Dedifferentiated amniotic fluid mesenchymal stem cell (primary cell): ENCODE data around the gene FOXG1.

Experiments
- DNase-seq: peaks from one replicate; pipeline ENCODE4 v3.0.0-alpha.2; 2016; ENCODE audit errors: extremely low spot score

FOXG1 gene

DNA sequence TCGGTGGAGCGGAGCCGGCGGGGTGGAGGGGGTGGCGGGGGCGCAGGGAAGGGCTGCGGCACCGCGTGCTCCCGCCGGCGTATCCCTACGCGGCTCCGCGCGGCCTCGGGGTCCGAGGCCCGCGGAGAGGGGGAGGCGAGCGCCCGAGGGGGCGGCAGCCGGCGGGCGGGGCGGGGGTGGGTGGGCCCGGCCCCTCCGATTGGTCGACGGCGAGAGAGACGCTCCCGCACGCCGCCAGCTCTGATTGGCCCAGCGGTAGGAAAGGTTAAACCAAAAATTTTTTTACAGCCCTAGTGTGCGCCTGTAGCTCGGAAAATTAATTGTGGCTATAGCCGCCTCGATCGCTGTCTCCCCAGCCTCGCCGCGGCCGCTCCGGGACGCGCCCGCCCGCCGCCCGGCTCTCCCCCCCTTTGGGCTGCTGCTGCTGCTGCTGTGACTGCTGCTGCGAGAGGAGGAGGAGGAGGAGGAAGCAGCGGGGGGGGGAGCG, at the start of gene FOXG1:
FOXG1 (plus strand) TSS at position 319 of the 487 bp plus-strand sequence. CDS start 493 bp downstream, outside the sequence.
- no peak for DNase-seq

DNA sequence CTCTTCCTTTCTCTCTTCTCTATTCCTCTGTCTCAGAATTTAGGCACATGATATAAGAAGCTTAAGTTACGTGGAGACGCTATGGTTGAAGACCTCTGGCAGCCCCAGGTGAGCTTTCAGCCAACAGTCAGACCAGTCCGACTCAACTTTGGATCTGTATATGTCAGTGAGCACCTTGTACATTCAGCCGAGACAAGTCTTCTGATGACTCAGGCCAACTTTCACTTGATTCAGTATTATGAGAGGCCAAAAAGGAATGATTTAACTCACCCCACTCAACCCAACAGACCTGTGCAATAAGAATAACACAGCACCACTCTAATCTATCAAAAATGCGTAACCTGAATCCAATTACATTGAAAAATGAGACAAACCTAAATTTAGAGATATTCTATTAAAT, 47.5 kb upstream of the FOXG1 start:
- DNase-seq = no peak

DNA sequence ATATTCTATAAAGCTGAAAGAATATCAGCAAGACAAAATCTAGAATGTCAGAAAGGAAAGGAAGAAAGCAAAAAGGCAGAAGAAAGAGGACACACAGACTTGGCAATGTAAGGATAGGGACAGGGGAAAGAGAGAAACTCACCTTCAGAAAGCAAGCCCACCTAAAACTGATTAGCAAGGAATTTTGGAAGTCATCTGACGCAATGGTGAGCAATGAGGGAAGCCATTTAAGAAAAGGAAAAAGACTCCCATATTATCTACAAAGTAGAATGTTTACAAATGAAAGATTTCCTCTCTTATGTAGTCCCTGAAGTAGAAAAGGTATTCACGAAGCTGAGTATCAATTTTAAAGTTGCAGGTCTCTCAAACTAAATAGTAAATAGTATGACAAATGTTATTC, 35.2 kb upstream of the FOXG1 start:
- no peak for DNase-seq

DNA sequence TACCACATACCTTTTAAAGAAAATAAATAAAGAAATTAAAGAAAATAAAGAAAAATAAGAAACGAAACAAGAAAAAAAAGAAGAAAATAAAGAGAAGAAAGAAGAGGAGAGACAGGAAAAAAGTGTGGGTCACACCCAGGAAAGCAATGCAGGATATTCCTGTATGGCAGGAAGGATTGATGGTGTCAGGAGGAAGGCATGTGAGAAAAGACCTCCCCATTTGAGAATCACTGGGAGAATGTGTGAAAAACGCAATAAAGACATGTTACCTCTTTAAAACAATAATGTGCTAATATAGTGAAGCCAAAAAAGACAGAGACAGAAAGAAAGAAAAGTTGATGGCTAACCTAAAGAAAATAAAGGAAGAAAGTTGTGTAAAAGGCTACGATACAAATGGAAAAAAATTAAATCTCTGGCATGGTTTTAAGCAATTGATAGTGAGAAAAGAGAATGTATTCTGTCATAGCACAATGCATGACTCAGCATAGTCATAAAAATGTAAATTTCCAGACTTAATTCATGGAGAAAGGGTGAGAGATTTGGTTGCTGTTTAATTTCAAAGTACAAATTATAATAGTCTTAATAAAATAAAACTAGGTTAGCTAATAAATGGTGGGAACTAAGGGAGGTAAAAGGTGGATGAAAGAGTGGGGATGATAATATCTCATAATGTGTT, 24.3 kb upstream of the FOXG1 start:
- no peak for DNase-seq

DNA sequence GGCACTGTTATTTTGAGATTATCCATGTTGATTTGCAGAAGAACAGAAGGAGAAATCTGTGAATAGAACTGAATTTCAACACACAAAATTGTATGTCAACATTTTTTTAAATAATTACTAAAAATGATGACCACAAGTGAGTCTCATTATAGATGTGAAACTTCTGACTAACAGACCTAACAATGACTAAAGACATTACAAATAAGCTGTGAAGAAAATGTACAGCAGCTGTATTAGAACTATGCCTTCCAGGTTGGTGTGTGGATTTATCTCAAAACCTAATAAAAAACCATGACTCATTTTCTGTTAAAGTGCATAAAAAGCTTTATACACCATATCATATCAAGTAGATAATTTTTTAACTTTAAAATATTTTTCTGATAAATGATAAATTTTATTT, 22.5 kb upstream of the FOXG1 start:
- DNase-seq = no peak

DNA sequence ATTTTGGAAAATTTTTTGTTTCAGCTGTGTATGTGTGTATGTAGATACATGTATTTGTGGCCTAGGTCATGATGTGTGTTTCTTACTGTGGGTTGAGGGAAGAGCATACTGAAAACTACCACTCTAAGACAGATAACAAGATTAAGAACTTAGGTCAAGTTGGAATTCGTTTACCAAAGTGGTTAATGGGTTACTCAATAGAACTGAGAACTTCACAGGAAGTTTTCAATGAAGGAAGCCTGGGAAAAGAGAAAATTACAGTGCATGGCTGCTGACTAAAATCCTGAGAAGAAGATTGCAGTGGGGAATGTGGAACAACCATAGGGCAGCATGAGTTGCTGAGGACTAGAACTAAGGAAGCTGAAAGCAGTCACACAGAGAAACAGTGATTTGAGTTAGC, 21.4 kb upstream of the FOXG1 start:
- no peak for DNase-seq

DNA sequence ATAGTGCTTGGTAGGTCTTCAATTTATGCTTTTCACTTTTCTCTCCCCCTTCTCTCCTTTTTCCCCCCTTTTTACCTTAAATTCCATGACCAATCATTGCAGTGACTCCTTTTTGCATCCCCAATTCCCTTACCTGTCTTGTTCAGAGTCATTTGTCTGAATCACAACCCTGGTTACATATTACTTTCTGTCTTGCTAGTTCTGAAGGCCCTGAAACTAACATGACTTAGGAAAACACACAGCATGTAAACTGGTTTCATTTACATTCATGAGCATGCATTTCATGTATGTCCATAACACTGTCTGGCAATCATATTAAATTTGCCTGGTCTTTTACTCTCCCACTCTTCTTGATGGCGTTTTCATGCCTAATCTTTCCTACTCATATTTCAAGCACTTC, 20.3 kb upstream of the FOXG1 start:
- DNase-seq = no peak

DNA sequence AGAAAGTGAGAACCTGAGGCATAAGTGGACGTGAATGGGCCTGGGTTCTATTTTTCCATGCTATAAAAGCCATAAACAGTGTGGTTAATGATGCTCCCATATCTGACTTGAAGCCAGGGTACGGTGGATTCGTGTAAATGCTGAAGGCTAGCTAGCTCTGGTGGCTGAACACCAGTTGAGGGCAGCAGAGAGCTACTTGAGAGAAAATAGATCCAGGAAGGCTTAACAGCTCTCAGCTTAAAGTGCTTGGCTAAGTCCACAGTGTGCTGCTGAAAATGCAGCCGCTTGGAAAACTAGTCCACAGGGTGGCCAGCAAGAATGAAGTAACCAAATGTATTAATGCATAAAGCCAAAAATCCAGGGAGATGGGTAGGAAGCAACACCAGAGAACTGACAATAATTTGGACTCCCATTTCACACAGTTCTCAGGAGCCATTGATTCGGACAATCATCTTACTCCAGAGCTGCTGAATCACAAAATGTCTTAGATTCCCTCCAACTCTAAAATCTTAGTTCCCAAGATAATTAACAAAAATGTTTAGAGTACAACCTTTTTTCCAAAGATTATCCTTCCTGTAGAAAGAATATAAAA, 15.0 kb upstream of the FOXG1 start:
- DNase-seq = peak; percentile 69

DNA sequence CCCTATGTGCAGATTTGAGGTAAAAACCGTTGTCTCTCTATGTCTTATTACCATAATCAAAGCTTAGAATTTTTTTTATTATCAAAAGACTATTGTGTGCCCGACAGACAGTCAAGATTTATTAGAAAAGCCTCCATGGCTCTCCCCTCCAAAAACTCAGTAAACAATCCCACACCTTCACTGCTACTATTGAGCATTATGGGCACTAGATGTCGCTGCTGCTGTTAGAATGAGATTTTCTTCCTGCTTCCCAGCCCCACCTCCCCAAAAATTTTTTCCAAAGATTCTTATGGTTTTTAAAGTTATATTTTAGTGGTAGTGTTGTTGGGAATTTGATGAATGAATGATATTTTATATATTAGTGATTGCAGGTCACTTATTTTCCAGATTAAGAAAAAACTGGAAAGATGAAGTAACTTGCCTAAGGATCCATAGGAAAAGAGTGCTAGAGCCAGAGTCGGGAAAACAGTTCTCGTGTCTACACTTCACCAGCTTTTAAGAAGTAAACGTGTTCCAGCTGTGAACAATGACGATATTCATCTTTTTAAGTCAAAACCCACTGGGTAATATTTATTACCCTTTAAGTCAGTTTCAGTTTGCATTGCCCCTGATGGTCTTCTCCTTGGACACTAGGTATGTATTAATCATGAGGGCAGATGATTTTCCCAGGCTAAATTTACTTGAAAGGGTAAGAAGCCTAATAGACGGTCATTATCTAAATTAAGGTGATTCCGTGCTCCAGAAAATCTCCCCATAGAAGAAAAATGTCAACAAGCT, 12.2 kb upstream of the FOXG1 start:
- DNase-seq = peak; percentile 51

DNA sequence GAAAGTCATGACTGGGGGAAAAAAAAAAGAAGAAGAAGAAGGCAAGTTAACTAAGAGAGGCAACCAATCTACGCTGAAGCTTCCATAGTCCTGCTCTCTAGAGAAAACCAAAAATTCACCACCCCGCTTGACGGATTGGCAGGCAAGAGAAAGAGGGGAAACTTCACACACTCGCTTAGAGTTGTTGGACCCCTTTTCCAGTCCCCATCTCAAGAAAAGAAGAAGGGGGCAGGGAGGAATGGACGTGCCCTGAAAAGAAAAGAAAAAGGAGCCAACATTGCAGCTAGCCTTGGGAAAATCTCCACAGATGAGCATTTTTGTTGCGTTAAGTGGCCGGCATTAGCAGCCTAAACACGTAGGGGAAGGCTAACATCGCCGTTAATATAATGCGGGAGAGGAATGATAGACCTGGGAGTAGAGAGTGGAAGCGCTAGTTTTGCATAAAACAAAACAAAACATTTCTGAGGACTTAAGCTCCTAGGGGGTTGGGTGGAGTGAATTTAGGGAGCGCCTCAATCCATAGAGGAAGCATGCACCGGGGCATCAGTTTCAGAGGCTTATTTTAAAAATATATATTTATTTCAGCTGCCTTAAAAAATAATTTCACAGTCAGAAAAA, 11.3 kb upstream of the FOXG1 start:
- DNase-seq = no peak

DNA sequence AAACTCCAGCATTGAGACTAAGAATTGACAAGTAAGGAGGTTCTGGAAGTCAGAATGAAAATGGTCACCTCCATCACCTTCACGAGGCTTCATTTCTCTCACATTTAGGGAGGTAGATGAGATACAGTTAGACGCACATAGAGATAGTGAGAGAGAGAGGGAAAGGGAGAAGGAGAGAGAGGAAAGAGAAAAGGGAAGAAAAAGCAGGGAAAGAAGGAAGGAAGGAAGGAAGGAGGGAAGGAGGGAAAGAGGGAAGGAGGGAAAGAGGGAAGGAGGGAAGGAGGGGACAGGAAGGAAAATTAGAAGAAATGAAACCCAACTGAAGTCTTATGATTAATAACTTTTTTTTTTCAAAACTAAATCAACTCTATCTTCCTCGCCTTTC, 10.7 kb upstream of the FOXG1 start:
- DNase-seq = no peak

DNA sequence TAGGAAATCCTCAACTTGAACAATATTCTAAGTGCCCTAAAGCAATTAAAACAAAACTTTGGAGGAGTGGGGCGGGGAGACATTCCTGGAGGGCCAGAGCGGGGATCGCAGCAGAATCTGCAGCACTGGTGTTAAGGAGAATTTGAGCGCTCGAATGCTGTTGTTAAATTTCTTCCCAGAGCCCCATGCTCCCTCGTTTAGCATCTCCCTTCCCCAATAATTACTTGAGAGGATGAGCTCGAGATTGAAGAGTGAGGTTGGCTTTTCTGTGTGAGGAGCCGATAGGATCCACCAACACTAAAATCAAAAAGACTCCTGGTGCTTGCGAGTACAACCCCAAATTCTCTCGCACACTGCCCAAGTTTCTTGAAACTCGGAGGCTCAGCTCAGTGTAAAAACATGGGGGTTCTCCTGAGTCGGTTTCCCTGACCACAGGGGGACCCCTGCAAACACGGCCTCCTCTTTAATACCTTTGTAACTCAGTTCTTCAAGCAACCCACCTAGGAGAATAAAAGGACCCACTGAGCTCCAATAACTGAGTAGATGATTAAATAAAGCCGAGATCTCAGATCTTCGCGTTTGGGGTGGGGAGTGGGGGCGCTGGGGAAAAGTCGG, 10.2 kb upstream of the FOXG1 start:
- DNase-seq = no peak

DNA sequence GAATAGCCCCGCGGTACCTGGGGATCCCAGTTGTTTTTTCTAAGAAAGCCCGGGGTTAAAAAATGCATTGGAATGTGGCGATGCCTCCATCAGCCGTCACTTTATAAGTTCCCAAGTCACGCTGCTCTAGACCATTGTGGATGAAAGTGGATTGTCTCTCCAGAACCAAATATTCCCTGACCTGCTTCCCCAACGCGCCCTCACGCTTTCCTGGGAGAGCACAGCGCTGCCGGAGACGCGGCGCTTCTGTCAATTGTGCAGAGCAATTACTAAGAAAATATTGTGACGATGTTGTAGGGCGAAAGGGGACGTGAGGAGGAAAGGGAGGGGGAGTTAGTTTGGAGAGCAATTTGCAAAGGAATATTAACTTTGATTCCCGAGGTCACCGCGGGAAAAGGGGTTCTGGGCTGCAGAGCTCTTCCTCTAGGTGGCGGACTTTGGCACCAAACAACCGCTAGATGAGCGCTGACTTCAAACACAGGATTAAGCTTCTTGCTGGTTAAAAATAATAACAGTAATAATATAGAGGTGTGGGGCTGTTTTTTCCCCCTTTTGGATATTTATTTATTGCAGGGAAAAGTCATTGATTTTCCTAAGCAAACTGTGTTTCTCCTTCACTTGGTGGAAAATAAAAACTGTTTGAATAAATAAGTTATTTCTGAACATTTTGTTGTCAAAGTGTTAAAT, 9.6 kb upstream of the FOXG1 start:
- DNase-seq = no peak

DNA sequence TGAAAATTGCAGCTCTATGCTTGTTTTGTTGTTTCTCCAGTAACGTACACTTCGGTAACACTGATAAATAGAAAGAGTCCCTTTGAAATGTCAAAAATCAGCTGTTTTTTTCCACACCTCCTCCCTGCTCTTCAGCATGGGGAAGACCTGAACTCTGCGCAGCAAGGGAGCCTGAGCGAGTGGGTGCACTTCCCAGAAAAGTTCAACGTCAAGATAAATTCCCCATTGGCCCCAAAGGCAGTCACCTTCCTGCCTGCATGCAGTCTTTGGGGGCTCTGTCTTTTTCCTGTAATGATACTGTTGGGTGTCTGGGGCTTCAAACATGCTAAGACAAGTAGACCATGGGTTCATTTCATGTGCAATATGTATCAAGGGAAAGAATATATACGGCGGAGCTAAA, 8.8 kb upstream of the FOXG1 start:
- no peak for DNase-seq

DNA sequence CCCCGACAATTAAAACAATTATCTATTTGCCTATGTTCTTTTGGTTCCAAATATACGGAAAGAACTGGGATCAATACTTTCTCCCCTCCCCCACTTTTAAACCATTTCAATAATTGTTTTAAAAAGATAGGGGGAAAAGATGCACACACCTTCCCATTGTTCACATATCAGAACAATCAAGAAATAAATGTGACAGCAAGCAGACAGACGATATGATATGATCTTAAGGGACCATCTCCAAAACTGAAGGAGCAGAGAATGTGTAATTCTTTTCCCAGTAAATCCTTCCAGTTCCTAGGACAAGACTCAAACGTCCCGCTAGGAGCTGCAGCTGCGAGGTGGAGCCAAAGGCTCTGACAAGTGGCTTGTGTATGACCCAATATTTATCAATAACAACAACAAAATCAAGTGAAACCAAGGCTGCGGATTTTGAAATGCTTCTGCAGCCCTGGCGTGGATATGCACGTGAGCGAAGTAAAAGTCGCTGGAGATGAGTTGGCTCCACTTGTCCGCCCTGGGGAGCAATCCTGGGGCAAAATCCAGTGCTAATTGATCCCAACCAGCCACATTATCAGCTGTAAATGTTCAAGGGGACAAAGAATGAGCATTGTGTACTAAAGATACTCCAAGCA, 8.2 kb upstream of the FOXG1 start:
- no peak for DNase-seq

DNA sequence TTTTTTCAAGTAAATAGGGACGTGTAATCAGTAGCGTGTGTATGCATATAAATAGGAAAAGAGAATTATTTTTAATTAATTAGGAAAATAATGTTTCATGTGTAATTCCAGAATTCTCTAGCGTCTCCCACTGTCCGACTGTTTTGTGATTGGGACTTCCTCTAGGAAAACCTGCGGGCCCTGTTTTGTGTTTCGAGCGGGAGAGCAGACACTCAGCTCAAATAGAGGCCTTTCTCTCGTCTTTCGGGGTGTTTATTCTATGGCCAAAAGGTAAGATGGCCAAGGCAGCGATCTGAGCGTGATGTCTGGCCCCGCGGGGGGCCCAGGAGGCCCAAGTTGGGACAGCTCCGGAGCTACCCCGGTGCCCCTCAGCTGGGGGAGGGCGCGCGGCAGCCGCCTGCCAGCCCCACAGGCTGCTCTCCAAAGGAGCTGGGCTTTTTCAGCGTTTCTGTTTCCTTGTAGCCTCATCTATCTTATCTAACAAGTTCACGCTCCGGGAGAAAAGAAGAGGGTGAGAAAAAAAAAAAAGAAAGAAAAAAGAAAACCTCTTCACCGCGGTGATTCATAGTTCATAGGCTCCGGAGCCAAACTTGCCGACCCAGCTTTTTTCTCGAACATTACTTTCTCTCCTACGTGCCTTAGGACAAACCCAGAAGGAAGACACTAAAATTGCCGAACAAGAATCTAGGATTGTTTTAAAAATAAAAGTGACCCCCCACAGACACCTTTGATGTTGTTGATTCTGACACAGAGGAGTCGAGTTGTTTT, 7.5 kb upstream of the FOXG1 start:
- DNase-seq = no peak

DNA sequence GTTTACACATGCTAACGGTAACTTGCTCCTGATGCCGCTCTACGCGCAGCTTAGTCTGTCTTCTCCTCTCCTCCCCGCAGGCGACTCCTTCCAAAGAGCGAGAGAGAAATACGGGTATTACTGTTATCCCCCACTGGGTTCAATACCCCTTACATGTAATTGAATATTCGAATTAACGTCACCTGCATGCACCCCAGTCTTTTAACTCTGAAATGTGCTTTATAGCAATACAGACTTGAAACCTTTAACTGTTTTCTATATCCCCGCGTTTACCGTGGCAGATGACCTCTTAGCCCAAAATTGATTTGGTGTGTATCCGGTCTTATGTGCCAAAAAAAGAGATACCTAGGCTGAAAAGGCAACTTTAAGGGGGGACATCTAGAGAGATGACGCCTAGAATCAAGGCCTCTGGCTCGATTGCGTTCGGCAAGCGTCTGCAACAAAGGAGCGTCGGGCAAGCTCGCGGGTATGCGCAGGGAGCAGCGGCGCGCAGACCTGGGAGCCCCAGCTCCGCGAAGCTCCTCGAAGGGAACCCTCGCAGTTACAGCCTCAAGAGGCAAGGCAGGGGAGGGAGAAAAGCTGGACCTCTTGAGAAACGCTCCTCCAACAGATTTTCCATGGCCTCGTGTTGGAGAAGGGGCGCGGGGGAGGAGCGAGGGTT, 6.8 kb upstream of the FOXG1 start:
- DNase-seq = no peak

DNA sequence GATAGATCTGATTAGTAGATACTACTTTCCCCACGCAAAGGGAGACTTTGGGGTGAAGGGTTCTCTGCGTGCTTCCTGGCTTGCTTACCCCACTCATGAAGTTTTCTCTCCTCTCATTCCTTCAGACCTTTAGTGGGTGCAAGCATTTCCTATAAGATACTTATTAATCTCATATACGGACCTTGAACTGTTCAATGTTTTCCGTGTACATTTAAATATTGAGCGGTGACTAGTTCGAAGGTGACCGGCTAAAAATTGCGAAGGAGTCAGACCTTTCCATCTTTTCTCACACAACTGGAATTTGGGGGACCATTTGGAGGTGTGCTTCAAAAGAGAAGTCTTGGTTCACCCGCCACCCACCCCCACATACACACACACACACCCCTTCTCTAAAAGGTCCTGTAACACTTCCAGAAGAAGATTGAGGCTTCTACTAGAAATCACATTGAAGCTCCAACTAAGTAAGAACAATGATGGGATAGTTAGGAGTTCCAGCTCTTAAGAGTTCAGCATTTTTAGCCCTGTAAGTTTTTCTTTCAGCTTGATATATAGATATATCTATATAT, 6.1 kb upstream of the FOXG1 start:
- no peak for DNase-seq
